NCI-H1417 (cell line): ENCODE data around the gene GRAMD2B.

Experiments
- DNase-seq, 3 experiments: peaks; one replicate each; lab custom pipeline; 2025; lab: John Stamatoyannopoulos, UW

The GRAMD2B gene

GRCh38 chr5:126477294-126478117 lies 54.3 kb downstream of the GRAMD2B start:
- DNase-seq, result peak in 1 of 3 experiments; percentile 4

GRCh38 chr5:126479810-126480209 lies 56.6 kb downstream of the GRAMD2B start:
- DNase-seq, result no peak

GRCh38 chr5:126480824-126481223 lies 57.6 kb downstream of the GRAMD2B start:
- DNase-seq, result no peak

GRCh38 chr5:126481243-126481642 lies 58.0 kb downstream of the GRAMD2B start:
- DNase-seq, result no peak

- DNase-seq, result peak in 1 of 3 experiments; percentile 44
These were observed 59.4 kb downstream of the GRAMD2B start for GRCh38 chr5:126482591-126482990.

GRCh38 chr5:126483156-126483555 lies 59.9 kb downstream of the GRAMD2B start:
- DNase-seq, result no peak

GRCh38 chr5:126484253-126484652 lies 61.0 kb downstream of the GRAMD2B start:
- DNase-seq, result no peak

- no peak for DNase-seq
These were observed 63.1 kb downstream of the GRAMD2B start for GRCh38 chr5:126486332-126486731.

GRCh38 chr5:126487596-126487995 lies 64.4 kb downstream of the GRAMD2B start:
- no peak for DNase-seq

GRCh38 chr5:126488443-126489065 lies 65.3 kb downstream of the GRAMD2B start:
- peak in 2 of 3 experiments; percentile 22 to 75 for DNase-seq

- DNase-seq, result peak in 2 of 3 experiments; percentile 10 to 57
These were observed 67.1 kb downstream of the GRAMD2B start for GRCh38 chr5:126490167-126490940.

- peak; percentile 1 to 16 (median 10) for DNase-seq
These were observed 69.7 kb downstream of the GRAMD2B start for GRCh38 chr5:126492939-126493338.

GRCh38 chr5:126494393-126494792 lies 71.2 kb downstream of the GRAMD2B start:
- DNase-seq, result no peak

- no peak for DNase-seq
These were observed 74.3 kb downstream of the GRAMD2B start for GRCh38 chr5:126497506-126497905.

- DNase-seq, result no peak
These were observed 76.1 kb downstream of the GRAMD2B start for GRCh38 chr5:126499278-126499677.

GRCh38 chr5:126499853-126500342 lies 76.7 kb downstream of the GRAMD2B start:
- DNase-seq, result peak in 2 of 3 experiments; percentile 22 to 62

- no peak for DNase-seq
These were observed 78.2 kb downstream of the GRAMD2B start for GRCh38 chr5:126501448-126501847.

GRCh38 chr5:126503602-126504104 lies 80.4 kb downstream of the GRAMD2B start:
- no peak for DNase-seq

GRCh38 chr5:126506079-126506478 lies 82.9 kb downstream of the GRAMD2B start:
- DNase-seq, result no peak

- no peak for DNase-seq
These were observed 85.2 kb downstream of the GRAMD2B start for GRCh38 chr5:126508251-126508961.

- no peak for DNase-seq
These were observed 85.7 kb downstream of the GRAMD2B start for GRCh38 chr5:126508962-126509279.

- no peak for DNase-seq
These were observed 86.1 kb downstream of the GRAMD2B start for GRCh38 chr5:126509339-126509738.
